ENCODE results near the gene CACNA1S.

The CACNA1S gene

DNA sequence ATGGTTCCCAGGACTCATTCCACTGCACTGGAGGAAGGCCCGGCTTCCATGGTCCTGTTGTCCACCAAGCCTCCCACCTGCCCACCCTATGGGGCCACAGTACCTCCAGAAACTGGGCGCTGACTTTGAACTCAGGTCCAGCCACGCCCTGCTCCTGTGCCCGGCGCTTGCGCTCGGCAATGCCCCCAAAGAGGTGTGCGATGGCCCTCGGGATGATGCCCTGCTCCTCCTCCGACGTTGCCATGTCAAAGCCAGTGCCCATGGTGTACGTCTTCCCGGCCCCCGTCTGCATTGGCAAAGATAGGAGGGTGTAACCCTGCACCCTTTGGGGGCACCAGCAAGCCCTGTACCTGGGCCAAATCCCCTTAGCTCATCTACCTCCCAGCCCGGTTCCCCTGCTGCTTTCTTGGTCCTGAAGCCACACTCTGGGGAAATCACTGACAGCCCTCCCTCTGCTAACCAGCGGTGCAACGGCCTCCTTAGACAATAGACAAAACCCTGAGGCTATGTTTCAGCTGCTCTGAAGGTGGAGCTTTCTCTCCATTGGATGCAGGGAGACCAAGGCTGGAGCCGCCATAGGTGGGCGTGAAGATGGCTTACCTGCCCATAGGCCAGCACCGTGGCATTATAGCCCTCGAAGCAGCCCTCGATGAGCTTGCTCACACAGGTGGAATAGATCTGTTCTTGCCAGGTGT lies 103.4 kb downstream of the CACNA1S start:
- DNase-seq = no peak

DNA sequence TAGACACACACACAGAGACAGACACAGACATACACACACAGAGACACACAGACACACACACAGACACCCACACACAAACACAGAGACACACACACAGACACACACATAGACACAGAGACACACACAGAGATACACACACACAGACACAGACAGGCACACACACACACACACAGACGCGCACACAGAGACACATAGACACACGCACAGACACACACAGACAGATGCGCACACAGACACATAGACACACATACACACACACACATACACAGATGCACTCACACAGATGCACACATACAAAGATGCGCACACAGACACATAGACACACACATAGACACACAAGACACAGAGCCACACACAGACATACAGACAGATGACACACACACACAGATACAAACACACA lies 104.7 kb downstream of the CACNA1S start:
- no peak for DNase-seq

- DNase-seq = no peak
These were observed 105.8 kb downstream of the CACNA1S start for GRCh38 chr1:201006450-201006849.

DNA sequence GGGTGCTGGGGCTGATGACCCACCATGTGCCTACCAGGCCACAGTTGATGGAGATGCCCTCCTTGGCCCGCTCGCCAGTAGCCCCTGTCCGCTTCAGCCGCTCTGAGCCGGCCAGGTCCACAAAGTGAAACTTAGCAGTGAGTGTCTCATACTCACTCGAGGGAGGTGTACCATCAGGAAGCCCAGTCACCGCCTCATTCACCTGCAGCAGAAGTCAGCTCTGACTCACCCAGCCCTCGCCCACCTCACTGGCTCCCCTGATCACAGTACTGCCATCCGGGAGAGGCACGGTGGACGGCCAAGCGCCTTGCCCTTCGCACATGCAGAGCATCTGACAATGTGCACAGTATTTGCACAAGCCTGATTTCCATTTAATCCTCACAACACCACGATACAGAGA lies 107.5 kb downstream of the CACNA1S start:
- DNase-seq = no peak

GRCh38 chr1:201004154-201004553 lies 108.1 kb downstream of the CACNA1S start:
- no peak for DNase-seq

GRCh38 chr1:201002510-201002909 lies 109.7 kb downstream of the CACNA1S start:
- DNase-seq = no peak

DNA sequence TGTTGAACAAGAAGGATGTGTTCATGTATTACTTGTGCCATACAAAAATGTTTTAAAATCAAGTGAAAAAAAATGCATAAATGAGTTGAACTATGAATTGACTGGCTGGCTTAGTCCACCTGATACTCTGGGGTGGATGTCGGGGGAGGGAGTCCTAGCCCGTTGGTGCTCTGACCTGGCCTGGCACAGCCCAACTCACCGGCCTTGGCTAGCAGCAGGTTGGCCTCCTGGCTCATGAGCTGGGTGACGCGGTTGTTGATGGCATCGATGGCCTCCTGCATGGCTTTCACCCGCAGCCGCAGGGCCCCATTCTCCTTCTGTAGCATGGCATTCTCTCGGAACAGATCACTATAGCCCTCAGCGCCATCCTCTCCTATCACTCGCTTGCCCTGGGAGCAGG lies 110.3 kb downstream of the CACNA1S start:
- no peak for DNase-seq

DNA sequence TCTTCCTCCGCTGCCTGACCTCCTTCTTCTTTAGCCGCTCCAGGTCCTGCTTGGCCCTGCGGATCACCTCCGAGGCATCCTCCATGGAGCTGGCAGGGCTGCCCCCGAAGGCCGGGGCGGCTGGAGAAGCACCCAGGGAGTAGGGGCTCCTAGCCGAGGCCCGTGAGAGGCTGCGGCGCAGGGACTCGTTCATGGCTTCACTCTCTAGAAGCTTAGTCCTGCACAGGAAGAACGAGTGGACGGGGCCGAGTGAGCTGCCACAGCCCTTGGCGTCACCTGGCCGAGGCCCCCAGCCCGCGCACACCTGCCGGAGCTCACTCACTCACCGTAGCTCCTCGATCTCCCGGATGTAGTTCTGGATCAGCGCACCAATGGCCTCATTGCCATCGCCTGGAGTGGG lies 111.8 kb downstream of the CACNA1S start:
- DNase-seq = no peak

- DNase-seq = no peak
These were observed 112.6 kb downstream of the CACNA1S start for GRCh38 chr1:200999667-201000066.

GRCh38 chr1:200998323-200998722 lies 113.9 kb downstream of the CACNA1S start:
- DNase-seq = no peak

- no peak for DNase-seq
These were observed 119.7 kb downstream of the CACNA1S start for GRCh38 chr1:200992382-200993048.

DNA sequence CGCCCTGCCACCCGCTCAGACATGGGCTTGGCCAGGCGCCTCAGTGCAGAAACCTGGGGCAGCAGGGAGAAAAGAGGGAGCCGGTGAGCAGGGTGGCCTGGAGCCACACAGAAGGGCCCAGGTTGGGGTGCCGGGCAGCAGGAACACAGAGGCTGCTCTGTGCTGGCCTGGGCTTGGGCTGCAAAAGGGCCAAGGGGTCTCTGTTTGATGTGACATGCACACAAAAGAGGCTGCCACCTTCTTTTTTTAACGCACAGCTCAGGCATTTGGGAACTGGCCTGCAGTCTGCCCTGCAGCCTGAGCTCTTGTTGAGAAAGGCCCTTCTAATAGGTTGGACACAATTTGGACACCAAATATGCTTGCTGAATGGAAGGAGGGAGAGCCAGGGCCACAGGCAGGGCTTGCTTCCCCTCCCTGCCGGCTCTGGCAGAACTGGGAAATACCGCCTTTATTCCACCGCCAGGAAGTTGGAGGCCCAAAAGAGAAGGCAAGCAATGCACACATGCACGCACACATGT lies 121.1 kb downstream of the CACNA1S start:
- DNase-seq = no peak

DNA sequence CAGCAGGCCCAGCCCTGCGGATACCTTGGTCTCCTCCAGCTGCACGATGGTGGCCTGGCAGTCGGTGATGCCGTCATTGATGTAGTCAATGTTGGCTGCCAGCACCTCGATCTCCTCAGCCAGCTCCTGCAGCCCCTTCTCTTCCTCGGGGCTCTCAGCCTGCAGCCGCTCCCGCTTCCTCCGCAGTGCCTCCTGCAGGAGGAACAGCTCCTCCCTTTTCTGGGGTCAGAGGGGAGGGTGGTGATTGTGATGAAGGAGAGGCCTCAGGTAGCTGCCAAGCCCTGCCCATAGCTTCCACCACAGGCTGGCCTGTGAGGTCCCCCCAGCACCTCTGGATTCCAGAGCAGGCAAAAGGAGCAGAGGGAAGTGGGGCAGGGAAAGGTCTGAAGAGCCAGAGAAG lies 122.1 kb downstream of the CACNA1S start:
- no peak for DNase-seq

Data from GF-D8 (cell line).